ENCODE data around the gene DNAH2.

DNAH2 gene

DNA sequence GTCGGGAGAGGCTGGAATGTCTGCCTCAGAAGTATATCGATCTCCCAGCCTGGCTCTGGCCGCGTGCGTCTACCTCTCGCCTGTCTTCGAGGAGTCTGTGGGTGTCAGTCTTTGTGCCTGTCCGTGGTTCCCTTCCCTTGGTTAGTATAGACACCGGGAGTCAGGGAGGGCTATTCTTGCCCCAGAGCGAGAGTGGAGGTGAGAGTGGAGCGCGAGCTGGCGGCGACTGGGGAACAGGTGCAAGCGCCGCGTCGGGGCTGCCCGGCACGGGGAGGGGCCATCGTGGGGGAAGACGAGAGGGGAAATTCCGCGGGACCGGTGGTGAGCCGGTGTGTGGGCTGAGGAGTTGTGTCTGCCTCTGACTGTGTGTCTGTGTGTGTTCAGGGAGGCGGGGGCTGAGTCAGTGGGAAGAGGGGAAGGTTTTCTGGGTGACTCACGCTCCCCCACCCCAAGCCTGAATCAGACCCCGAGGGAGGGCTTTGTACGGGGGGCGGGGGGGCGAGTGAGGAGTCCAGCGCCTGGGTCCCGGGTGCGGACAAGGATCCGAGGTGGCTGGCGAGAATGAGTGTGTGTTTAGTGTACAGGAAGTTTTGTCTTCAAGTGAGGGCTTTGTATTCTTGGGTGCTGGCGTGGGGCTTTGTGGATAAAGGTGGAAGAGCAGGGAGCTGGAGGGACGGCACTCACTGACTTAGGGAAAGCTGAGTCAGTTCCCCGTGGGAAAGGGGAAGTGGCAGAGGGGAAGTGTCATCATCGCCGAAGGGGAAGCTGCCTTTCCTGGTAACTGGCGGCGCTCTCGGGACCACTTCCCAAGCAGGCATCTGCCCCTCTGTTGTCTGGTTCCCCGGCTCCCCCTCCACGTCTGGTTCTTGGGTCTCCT, 125.1 kb downstream of the DNAH2 start:
- peak overlapping the region; percentile 76 for H3K4me3 ChIP-seq (ENCODE audit: insufficient read depth, low read length, poor library complexity, severe bottlenecking)
- peaks cover 42% of the 10 kb centered on the region for H3F3A ChIP-seq (ENCODE audit: insufficient read depth)
- no peaks in the 10 kb centered on the region for H3K9me3 ChIP-seq (ENCODE audit: insufficient read depth, low read length)
- H2AFZ ChIP-seq (ENCODE audit: low read depth, low read length, severe bottlenecking): no peak overlapping the region
- H3K79me2 ChIP-seq (ENCODE audit: insufficient read depth, low read length): peaks cover 17% of the 10 kb centered on the region; the same call in 1 of the 2 replicates
- H3K27ac ChIP-seq (ENCODE audit: low read depth, low read length): peak overlapping the region; percentile 94
- no peaks in the 10 kb centered on the region for H4K20me1 ChIP-seq (ENCODE audit: low read depth, low read length)
- no peaks in the 10 kb centered on the region for H3K27me3 ChIP-seq (ENCODE audit: low read length)
- H3K36me3 ChIP-seq (ENCODE audit: low read length): no peaks in the 10 kb centered on the region
- TF ChIP-seq EZH2phosphoT487 (conservative IDR thresholded peaks at IDR 0.05; ENCODE audit: low read length): no peak
- H3K9ac ChIP-seq (ENCODE audit: low read length): peak overlapping the region; percentile 80
- peak overlapping the region; percentile 92 for H3K4me2 ChIP-seq (ENCODE audit: low read depth, low read length, poor library complexity, severe bottlenecking)
- no peaks in the 10 kb centered on the region for H3K9me2 ChIP-seq (replicated peaks; ENCODE audit: insufficient read depth, low read length)

DNA sequence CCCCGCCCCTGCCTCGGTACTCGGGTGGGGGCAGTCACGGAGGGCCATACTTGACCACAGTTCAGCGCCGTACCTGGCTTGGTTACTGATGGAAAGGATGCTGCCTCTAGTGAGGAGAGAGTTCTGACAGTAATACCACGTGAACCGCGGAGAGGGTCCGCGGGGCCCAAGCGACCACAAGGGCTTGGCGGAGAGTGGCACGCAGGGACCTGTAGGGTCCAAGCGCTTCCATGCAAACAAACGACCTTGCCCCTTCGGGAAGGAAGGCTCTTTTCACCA, 125.7 kb downstream of the DNAH2 start:
- Histone ChIP-seq H2AFZ (ENCODE audit: low read depth, low read length, severe bottlenecking) (no peak overlapping the region), H3K27ac (ENCODE audit: low read depth, low read length) (peak overlapping the region; percentile 94), H3K9me2 (replicated peaks; ENCODE audit: insufficient read depth, low read length) (no peaks in the 10 kb centered on the region), H3K4me3 (ENCODE audit: insufficient read depth, low read length, poor library complexity, severe bottlenecking) (peak overlapping the region; percentile 76), H3F3A (ENCODE audit: insufficient read depth) (peaks cover 39% of the 10 kb centered on the region), H3K79me2 (ENCODE audit: insufficient read depth, low read length) (peaks cover 17% of the 10 kb centered on the region; the same call in 1 of the 2 replicates), H4K20me1 (ENCODE audit: low read depth, low read length) (no peaks in the 10 kb centered on the region), H3K27me3 (ENCODE audit: low read length) (no peaks in the 10 kb centered on the region), H3K9ac (ENCODE audit: low read length) (peak overlapping the region; percentile 80), H3K36me3 (ENCODE audit: low read length) (no peaks in the 10 kb centered on the region), H3K4me2 (ENCODE audit: low read depth, low read length, poor library complexity, severe bottlenecking) (peak overlapping the region; percentile 92), H3K9me3 (ENCODE audit: insufficient read depth, low read length) (no peaks in the 10 kb centered on the region)
- TF ChIP-seq, protein P1, sequence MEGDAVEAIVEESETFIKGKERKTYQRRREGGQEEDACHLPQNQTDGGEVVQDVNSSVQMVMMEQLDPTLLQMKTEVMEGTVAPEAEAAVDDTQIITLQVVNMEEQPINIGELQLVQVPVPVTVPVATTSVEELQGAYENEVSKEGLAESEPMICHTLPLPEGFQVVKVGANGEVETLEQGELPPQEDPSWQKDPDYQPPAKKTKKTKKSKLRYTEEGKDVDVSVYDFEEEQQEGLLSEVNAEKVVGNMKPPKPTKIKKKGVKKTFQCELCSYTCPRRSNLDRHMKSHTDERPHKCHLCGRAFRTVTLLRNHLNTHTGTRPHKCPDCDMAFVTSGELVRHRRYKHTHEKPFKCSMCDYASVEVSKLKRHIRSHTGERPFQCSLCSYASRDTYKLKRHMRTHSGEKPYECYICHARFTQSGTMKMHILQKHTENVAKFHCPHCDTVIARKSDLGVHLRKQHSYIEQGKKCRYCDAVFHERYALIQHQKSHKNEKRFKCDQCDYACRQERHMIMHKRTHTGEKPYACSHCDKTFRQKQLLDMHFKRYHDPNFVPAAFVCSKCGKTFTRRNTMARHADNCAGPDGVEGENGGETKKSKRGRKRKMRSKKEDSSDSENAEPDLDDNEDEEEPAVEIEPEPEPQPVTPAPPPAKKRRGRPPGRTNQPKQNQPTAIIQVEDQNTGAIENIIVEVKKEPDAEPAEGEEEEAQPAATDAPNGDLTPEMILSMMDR (IDR thresholded peaks at IDR 0.05; ENCODE audit: insufficient read depth, low read length, poor library complexity, severe bottlenecking): no peak
- no peak for TF ChIP-seq EZH2phosphoT487 (conservative IDR thresholded peaks at IDR 0.05; ENCODE audit: low read length)

DNA sequence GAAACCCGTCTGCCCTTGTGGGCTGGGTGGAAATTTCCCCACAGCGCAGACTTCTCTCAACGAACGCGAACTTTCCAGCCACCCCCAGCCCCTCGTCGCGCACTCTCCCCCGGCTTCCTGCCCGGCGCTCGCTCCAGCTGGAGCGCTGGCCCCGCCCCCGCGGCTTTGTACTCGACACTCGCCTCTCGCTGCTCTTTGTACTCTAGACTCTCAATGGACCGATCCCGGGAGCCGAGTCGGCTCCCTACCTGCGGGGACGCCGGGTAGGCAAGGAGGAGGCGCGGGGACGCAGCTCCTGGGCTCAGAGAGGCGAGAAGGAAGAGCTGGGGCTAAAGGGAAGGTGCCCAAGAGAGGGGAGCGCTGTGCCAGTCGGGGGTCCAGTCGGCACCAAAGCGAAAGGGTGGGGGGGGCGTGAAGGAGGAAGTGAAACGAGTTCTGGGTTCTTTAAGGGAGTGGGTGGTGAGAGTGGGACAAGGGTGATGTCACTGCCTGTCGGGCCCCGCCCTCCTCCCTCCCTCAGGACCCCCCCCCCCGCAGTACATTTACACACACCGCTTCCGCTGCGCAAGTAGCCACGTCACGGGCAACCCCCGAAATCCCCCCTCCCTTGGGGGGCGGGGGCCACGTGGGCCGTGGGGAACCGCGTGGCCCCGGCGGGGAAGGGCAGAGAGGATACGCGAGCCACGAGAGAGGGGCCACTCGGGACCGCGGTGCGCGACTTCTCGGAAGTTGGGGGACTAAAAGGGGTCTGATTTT, 126.2 kb downstream of the DNAH2 start:
- TF ChIP-seq, protein P1 (IDR thresholded peaks at IDR 0.05; ENCODE audit: insufficient read depth, low read length, poor library complexity, severe bottlenecking): no peak
- TF ChIP-seq EZH2phosphoT487 (conservative IDR thresholded peaks at IDR 0.05; ENCODE audit: low read length): no peak
- Histone ChIP-seq H3K27ac (ENCODE audit: low read depth, low read length) (peak overlapping the region; percentile 94), H3K27me3 (ENCODE audit: low read length) (no peaks in the 10 kb centered on the region), H3K36me3 (ENCODE audit: low read length) (no peaks in the 10 kb centered on the region), H3F3A (ENCODE audit: insufficient read depth) (peaks cover 36% of the 10 kb centered on the region), H3K9me3 (ENCODE audit: insufficient read depth, low read length) (no peaks in the 10 kb centered on the region), H3K79me2 (ENCODE audit: insufficient read depth, low read length) (peaks cover 17% of the 10 kb centered on the region; the same call in 1 of the 2 replicates), H3K9ac (ENCODE audit: low read length) (peak overlapping the region; percentile 80), H2AFZ (ENCODE audit: low read depth, low read length, severe bottlenecking) (peak overlapping the region; percentile 57), H3K9me2 (replicated peaks; ENCODE audit: insufficient read depth, low read length) (no peaks in the 10 kb centered on the region), H3K4me3 (ENCODE audit: insufficient read depth, low read length, poor library complexity, severe bottlenecking) (peak overlapping the region; percentile 76), H3K4me2 (ENCODE audit: low read depth, low read length, poor library complexity, severe bottlenecking) (peak overlapping the region; percentile 92), H4K20me1 (ENCODE audit: low read depth, low read length) (no peaks in the 10 kb centered on the region)

All from SU-DHL-6 (cell line).